ENCODE measurements around the gene ADGRE2.

DNA sequence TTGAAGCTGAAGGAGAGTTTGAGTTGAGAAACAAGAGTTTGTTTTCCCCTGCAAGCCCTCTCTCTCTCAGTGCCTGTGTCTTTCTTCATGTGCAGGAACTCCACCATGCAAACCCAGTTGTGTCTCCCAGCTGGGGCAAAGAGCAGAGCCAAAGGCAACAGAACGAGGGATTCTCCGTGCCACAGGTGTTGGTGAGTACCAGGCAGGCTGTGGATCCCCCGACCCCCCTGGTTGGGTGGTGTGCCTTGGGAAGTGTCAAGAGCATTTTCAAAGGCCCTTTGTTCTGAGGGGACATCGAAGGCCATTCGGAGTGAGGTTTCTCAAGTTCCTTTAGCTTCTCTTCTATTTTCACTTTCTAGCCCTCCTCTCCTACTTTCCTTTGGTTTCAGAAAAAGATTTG, 82.9 kb downstream of the ADGRE2 start:
- TF ChIP-seq CTCF (IDR thresholded peaks at IDR 0.05) (no peak), POLR2A (IDR thresholded peaks at IDR 0.05) (no peak)

Data from lower leg skin (tissue), 3 donors.